OCI-LY7 (cell line): ENCODE data around the gene GOLPH3.

ENCODE experiments used
- CTCF ChIP-seq: fragments of 200-600 bp; sonication (generic); conservative IDR thresholded peaks from 2 replicates; pipeline ENCODE4 v1.5.1; 2014; ENCODE audit warnings: mild to moderate bottlenecking, antibody characterized with exemption, low read length, moderate library complexity, mixed read lengths
- EZH2phosphoT487 ChIP-seq: fragments of 200-600 bp; sonication (generic); IDR thresholded peaks from 2 replicates; pipeline ENCODE4 v1.6.1; 2018; ENCODE audit warnings: low read depth, borderline replicate concordance, mild to moderate bottlenecking, mixed run types, antibody characterized with exemption, low read length, moderate library complexity, mixed read lengths

- TF ChIP-seq CTCF (no peak), EZH2phosphoT487 (no peak)
Measured at GRCh38 chr5:32116574-32117313, 57.4 kb downstream of the GOLPH3 start.
